ENCODE results near the gene DZANK1.
A peak's percentile ranks its signal among the peaks of the same experiment; 100 is the strongest.
"Not testable (repeated sequence)": the region's sequence is repeated elsewhere in the genome, so short reads cannot be mapped to it uniquely, and the experiment has no call there.

Gene DZANK1

DNA sequence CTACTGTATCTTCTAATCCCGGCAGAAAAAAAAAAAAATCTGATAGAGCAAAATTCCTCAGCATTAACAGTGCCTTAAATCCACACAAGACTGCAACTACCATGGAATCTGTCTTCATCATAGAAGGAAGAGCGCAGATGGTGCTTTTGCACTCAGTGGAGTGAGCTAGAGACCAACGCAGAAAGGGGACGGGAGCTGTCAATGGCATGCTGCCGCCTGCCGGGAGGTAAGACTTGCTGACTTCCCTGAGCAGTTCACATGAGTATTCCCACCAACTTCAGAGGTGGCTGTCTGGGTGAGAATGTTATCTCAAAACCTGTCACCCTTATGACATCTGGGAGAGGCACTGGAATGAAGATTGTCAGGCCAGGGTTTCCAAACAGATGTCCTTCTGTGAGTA is 35.6 kb downstream of the DZANK1 start:
- DNase-seq = no peak

DNA sequence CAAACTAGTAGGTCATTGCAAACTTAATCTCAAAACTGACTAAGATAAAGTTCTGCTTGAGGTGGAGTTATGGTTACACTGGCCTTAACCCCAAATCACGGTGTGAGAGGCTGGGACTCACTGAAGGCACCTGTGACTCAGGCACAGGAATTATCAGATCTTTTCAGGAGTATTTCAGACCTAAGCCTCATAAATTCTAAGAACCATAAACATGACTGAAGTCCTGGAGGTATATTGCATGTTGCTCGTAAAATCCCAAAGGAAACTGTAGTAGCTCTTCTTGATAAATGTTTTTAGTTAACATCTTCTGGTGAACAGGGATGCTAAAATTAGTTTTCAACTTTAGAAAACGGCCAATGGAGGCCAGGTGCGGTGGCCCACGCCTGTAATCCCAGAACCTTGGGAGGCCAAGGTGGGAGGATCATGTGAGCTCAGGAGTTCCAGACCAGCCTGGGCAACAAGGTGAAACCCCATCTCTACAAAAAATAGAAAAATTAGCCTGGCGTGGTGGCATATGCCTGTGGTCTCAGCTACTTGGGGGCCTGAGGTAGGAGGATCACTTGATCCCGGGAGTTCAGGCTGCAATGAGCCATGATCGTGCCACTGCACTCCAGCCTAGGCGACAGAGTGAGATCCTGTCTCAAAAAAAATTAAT is 36.5 kb downstream of the DZANK1 start:
- no peak for DNase-seq

DNA sequence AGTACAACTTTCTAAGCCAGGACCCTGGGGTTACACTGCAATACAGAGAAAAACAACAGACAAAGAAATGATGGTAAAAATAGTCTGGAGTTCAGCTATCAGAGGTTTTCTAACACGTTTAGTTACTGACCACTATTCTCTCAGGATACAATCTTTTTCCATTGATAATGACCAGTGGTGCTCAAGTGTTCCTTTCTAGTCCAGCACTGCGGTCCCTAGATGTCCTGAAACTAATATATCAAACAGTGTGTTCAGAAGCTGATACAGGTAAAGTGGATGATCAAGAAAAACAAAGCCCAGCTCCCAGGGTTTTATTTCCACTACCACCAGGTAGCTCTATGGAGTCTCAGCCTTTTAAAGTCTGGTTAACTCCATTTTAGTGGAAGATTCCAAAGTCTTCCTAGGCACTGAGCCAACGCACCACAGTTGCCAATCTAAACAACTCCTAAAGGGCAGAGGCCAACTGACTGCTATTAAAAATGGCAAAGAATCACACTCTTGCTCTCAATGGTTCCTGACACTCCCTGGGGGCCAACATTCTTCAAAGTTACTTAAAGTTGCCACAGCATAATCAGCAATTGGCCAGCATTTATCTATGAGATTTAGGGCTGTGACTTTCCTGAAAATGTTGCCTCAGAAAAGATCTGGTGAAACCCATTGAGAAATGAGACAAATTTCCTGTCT is 38.2 kb downstream of the DZANK1 start:
- peak; percentile 52 for DNase-seq

DNA sequence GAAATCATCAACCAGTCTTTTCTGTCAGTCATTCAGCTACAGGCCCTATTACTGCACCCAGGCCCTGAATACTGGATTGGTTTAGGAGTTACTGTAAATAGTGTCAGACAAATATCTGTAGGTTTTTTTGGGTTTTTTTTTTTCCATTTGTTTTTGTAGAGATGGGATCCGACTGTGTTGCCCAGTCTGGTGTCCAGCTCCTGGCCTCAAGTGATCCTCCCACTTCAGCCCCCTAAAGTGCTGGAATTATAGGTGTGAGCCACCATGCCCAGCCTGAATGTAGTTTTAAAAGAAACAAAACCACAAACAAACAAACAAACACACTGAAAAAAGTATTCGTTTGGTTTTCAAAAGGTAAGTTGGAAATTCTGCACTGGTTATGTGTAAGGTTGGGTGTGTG is 39.6 kb downstream of the DZANK1 start:
- DNase-seq = no peak

DNA sequence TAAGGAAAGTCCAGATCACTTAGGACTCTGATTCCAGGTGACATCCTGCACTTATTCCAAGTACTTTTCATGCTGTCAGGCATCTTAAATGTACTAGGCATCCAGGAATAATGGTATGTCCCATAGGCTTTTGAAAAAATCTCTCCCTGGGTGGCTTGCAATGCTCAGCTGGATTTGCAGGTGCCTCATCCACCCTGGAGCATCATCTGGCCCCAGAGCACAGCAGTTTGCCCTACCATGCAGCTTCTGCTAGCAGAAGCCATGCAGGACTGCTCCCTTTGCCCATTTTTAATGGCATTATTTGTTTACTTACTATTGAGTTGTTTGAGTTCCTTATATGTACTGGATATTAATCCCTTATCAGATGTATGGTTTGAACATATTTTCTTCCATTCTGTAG is 45.2 kb downstream of the DZANK1 start:
- DNase-seq = peak; percentile 19

DNA sequence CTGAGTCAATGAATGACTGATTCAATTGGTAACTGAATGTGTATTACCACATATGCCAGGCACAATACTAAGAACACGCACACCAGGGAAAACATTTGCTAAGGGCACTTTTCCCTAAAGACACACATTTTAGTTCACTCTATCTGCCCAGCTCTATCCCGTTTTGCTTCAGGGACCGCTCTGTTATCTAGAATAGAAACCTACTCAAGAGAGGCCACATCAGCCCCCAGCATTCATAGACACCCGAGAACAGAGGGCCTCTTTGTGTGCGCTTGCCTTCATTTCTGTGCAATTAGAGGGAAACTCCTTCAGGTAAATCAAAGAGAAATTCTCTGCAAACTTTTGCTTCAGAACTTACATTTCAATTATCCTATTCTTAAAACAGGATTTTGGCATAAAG is 50.3 kb downstream of the DZANK1 start:
- DNase-seq = no peak

DNA sequence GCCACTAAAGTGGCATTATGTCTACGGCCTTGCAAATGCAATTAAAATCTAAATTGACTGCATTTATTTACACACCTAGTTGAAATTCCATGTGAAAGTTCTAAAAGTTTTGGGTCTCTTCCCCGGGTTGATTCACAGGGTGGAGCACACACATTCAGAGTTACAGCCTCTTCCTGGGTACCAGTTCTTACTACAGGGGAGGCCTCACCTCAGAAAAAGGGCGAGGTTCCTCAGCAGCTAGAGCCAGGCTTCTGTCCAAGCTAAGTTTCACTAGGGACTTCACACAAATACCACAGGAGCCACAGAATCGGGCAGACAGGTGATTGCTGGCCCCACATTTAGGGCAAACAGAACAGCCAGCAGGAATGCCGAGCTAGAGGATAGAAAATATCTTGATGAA is 52.7 kb downstream of the DZANK1 start:
- DNase-seq = no peak

DNA sequence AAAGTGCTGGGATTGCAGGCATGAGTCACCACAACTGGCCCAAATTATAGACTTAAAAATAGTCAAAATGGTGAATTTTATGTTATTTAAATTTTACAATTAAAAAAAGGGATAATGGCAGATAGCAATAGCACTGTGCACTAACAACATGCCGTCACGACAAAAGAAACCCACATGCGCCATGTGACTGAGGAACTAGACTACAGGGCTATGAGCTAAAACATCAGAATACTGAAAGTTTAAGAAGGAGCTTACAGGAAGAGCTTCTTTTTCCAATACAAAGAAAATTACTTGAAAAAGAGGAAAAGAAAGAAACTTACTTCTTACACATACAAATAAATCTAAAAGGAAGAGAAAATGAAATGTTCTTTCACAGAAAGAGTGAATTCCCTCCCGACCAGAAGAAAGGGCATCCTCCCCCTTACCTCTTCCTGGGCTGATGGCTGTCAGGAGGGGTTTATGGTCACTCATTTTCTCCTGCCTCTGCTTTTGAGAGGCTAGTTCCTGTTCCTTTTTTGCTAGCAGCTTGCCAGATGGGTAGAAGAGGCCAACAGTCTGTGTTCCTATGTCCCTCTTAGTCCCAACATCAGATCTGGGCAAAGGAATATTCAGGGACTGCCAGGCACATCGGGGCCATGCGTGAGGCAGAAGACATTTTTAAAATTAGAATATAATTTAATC is 54.5 kb downstream of the DZANK1 start:
- DNase-seq = no peak

DNA sequence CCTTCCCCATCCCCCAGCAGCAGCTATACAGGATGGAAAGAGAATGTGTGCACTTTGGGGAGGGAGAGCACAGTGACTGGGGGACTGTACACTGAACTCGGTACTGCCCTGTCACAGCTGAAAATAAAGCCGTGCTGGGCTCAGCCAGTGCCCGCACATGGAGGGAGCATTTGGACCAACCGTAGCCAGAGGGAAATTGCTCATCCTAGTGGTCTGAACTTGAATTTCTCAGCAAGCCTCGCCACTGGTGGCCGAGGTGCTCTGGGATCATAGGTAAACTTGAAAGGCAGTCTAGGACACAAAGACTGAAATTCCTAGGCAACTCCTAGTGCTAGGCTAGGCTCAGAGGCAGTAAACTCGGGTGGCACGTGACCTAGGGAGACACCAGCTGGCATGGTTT is 61.0 kb downstream of the DZANK1 start:
- no peak for DNase-seq

DNA sequence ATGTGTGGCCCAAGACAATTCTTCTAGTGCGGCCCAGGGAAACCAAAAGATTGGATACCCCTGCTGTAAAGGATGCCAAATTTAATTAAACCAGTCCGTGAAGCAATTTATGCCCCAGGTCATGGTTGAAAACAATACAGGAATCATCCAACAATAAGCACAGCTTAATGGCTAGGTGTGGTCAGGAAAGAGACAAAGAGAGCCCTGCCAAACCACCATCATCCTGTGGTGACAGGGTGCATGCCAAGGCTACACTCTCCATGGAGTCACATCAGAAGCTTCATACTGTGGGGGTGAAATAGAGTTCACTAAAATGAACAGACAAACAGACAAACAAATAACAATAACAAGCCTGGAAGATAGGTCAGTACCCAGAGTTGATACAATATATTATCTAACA is 62.7 kb downstream of the DZANK1 start:
- DNase-seq = peak; percentile 67

DNA sequence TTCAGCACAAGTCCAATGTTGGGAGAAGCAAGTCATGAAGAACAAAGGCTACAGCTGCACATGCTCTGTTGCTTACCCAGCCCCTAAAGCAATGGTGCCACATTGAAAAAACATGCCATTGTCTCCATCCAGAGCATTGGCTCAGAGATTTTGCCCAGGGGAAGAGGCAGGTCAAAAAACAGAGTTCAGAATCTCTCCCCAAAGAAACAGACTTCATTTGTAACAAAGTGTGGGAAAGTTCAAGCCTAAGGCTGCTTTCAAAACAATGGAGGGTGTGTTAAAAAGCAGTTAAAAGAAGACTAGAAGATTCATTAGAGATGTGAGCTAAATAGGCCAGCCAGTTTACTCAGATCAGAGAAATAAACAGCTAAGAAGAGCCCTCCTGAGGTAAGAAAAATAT is 63.6 kb downstream of the DZANK1 start:
- no peak for DNase-seq

DNA sequence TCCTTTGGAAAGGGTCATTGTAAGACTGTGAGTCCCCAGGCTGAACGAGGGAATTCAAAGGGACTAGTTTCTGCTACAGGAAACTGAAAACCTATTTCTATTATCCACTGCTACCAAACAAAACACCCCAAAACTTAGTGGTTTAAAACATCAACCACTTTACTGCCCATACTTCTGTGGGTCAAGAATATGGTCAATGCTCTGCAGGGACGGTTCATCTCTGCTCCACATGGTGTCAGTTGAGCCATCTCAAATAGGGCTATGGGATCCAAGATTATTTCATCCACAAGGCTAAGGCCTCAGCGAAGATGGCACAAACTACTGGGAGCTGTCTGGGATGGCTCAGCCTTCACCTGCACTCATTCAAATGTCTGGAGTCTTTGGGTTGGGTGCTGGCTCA is 65.5 kb downstream of the DZANK1 start:
- DNase-seq = no peak

DNA sequence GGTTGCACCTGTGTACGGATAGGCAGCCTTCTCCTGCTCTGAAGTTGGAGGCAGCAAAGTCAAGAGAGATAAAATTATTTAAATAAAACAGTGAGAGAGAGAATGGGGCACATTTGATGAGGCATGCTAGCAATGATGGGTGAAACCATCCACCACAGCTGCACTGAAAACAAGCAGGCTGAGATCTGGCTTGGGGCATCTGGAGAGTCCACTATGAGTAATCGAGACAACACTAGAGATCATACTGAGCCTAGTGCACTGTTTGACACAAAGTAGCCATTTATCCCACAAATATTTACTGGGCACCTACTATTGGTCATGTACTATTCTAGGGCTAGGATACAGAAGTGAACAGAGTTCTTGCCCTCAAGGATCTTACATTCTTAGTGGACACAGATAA is 66.4 kb downstream of the DZANK1 start:
- DNase-seq = no peak

DNA sequence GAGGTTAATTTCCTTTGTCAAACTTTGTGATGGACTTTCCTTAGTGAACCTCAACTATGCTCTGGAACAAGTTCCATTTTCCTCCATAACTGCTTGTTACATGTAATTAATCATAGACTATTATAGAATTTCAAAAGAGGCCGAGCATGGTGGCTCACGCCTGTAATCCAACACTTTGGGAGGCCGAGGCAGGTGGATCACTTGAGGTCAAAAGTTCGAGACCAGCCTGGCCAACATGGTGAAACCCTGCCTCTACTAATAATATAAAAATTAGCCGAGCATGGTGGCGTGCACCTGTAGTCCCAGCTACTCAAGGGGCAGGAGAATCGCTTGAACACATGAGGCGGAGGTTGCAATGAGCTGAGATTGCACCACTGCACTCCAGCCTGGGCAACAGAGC is 68.1 kb downstream of the DZANK1 start:
- DNase-seq = not testable (repeated sequence)

DNA sequence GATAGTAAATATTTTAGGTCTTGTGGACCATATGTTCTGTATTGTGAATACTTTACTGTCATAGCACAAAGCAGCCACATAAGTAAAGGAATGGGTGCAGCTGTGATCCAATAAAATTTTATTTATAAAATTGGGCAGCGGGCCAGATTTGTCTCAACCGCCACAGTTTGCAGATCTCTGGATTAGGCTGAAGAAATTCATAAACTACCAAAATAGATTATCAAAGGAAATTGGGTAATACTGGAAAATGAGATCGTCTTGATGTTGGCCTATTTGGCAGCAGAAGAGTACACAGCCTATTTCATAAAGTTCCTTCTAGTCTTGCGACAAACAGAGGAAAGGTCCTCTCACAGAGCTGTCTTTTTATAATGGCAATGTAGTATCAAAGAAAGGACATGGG is 69.8 kb downstream of the DZANK1 start:
- no peak for DNase-seq

DNA sequence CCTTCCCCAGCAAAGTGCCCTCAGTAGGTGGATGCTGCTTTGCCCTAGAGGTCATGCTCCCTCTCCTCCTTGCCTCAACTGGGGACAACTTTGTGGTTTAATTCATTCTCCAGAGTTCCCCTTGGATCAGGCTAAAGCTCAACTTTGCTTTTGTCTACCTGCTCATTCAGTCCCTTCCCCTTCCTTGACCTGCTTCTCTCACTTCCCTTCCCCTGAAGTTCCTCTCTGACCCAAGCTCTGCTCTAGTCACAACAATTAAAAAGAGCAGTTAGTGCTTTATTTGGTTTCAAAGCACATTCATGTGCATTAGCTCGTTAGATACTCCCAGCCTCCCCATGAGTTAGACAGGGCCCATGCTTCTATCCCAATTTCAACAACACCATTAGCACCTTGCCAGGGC is 71.3 kb downstream of the DZANK1 start:
- no peak for DNase-seq

DNA sequence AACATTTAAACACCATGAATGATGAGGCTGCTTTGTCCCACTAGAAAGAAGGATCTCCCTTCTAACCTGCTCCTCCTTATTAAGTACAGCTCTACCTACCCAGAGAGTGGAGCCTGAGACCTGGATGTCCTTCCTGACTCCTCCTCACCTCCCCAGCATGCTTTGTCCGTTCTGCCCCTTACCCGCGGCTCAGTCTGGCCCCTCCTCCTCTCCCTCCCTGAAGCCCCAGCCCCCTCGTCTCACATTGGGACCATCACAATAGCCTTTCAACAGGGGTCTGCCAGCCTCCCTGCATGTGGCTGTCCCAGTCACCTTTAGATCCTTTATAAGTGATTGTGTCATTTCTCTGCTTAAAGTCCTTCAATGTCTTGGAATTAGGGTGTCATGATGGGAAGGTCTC is 72.5 kb downstream of the DZANK1 start:
- no peak for DNase-seq

DNA sequence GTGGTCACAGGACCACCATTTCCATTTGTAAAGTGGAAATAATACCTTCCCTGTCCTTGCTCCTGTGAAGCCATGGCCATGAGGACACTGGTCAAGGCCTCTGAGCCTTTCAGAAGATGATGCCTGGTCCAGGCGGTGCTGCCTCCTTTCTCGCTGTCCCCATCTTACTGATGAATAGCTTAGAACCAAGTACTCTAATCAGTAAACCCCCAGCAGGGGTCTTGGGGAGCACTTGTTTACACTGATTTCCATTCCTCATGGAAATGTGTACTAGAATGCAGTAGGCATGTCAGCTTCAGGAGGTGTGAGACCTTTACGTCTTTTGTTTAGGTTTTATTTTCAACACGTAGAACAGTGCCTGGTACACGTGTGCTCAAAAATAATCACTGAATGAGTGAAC is 75.1 kb downstream of the DZANK1 start:
- no peak for DNase-seq

DNA sequence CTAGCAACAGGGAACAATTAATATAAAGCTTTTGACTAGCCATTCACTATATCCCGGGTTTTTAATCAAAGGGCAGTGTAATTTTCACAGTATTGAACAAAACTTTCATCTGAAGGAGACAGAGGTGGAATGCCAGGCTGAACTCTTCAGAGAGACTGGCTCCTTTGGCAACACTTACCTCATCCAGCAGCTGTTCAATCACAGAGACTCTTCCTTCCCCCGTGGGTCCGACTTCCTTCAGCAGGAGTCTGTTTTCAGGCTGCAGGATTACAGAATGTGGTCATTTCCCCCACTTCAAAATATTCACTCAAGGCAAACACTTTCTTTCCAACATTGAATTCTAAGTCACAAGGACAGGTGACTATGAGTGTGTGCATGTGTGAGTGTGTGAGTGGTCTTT is 76.6 kb downstream of the DZANK1 start:
- no peak for DNase-seq

DNA sequence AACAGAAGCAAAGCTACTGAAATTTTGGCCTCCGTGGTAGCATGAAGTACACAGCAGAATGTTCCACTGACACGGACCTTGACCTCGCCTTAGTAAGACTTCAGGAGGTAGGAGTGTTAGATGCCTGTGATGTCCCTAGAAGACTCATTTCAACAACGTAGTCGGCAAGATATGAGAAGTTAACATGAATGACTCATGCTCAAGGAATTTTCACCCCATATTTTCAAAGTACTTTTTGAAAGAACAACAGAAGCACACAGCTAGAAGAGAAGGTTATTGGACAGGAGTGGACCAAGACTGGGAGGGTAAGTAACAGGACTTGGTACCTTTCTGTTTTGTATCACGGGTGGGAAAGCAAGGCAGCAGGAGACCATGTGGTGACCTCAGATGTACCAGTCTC is 78.0 kb downstream of the DZANK1 start:
- DNase-seq = no peak

DNA sequence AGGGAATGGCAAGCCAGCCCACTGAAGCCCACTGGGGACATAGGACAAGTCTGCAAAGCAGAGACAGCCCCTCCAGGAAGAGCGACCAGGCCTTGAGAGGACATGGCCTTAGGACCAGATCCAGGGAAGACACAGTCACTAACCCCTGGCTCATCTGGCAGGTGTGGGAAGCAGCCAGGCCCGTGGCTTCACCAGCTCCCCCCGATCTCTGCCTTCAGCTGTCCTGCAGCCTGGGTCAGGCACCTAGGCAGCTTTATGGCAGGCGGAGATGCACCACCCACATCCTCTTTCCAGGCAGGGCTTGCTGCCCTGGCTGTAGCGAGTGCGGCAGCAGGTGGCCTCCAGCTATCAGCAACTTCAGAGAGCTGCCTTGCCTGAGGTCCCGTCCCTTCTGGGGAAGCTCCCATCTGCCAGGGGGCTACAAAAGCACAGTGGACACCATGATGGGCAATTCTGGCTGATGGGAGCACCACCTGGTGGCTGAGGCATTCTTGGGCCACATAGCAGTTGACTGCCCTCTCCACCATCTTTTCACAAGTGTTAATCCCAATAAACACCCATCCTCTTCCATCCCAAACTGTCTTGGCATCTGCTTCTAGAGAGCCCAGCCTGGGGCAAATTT is 85.8 kb downstream of the DZANK1 start:
- no peak for DNase-seq

DNA sequence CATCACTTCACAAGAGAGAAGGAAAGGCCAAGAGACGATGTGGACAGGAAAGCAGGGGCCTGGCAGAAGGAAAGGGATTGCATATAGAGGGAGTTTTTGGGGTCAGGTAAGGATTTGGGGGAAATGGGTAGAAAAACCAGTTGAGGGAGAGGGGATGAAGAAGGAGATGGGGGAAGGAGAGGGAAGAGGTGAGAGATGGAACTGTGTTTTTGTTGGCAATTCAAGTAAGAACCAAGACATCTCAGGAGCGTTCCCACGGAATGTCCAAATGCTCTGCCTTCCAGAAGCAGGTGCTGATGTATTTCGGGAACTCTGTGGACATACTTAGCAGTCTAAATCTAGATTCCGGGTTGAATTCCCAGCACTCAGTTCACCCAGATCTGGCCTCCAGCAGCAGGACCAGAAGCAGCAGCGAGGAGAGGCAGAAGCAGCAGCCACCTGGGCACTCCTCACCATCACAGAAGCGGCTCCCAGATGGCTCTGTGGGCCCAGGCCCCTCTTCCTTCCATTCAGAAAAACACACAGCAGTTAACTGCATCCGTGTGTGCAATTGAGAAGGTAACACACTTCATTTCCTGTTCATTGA is 88.8 kb downstream of the DZANK1 start:
- no peak for DNase-seq

DNA sequence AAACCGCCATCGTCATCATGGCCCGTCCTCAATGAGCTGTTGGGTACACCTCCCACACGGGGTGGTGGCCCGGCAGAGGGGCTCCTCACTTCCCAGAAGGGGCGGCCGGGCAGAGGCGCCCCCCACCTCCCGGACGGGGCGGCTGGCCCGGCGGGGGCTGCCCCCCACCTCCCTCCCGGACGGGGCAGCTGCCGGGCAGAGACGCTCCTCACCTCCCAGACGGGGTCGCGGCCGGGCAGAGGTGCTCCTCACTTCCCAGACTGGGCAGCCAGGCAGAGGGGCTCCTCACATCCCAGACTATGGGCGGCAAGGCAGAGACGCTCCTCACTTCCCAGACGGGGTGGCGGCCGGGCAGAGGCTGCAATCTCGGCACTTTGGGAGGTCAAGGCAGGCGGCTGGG is 91.3 kb downstream of the DZANK1 start:
- DNase-seq = not testable (repeated sequence)

DNA sequence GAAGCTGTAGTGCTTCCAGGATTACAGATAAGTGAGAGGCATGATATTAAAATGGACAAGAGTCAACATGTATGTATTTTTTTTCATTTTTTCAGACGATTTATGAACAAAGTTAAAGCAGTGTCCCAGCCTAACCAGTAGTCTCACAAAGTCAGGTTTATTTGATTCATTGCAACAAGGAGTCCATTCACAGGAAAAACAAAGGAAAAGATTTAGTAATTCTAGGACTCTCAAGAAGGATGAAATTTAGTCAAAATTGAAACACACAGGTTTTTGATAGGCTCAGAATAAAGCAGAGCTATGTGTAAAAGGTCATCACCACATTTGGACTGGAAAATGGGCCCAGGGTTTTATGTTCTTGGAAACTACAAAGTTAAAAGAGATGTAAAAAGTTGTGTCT is 94.5 kb downstream of the DZANK1 start:
- no peak for DNase-seq

Data from NCI-H69 (cell line).